Esophagus (tissue), 2 donors: ENCODE results near the gene LCMT2. TPM values are rescaled to one million over a fixed set of nuclear protein-coding genes. Genes with fewer than 3 reads are reported as not detected.
A peak's percentile ranks its signal among the peaks of the same experiment; 100 is the strongest.

ENCODE experiments used
- H3K27ac ChIP-seq, 2 donors: one replicate each; pipeline ENCODE4 v1.5.1; 2013; ENCODE audit warnings: low read depth in 2 of 2, mild to moderate bottlenecking in 2 of 2, inconsistent platforms in 1 of 2, low read length in 1 of 2, moderate library complexity in 1 of 2
- H3K27me3 ChIP-seq, 2 donors: one replicate each; pipeline ENCODE4 v1.6.1; 2013; ENCODE audit warnings: low read length in 2 of 2, control low read depth in 1 of 2, mild to moderate bottlenecking in 1 of 2; ENCODE audit not compliant: insufficient read depth in 2 of 2, control insufficient read depth in 1 of 2
- H3K36me3 ChIP-seq, 2 donors: one replicate each; pipeline ENCODE4 v1.6.1; 2013; ENCODE audit warnings: low read length in 1 of 2; ENCODE audit not compliant: control insufficient read depth in 2 of 2, insufficient read depth in 2 of 2
- H3K4me1 ChIP-seq, 2 donors: one replicate each; pipeline ENCODE4 v1.6.1; 2013; ENCODE audit warnings: low read length in 1 of 2; ENCODE audit not compliant: control insufficient read depth in 2 of 2, insufficient read depth in 2 of 2
- H3K4me3 ChIP-seq, 2 donors: one replicate each; pipeline ENCODE4 v1.5.1; 2013; ENCODE audit warnings: low read length in 2 of 2, mild to moderate bottlenecking in 2 of 2, low read depth in 1 of 2, moderate library complexity in 1 of 2
- H3K9me3 ChIP-seq, 2 donors: one replicate each; pipeline ENCODE4 v1.6.1; 2013; ENCODE audit warnings: mild to moderate bottlenecking in 2 of 2, low read depth in 1 of 2, low read length in 1 of 2, moderate library complexity in 1 of 2; ENCODE audit not compliant: control insufficient read depth in 2 of 2, insufficient read depth in 1 of 2
- WGBS, 2 donors: extraction: QIAGEN DNeasy Blood & Tissue Kit; methylation state at CpG; one replicate each; pipeline ENCODE4 v1.1.7; 2013; 5-methylcytosine and 5-hydroxymethylcytosine counted together
- polyA plus RNA-seq, 2 donors: library from polyadenylated mRNA; stranded (reverse); fragments of 200-250 nt; gene quantifications; one replicate each; pipeline ENCODE4 v1.2.3, GENCODE V29; 2013
- donor health status: healthy with polysubstance abuse.
- donor health status: Bipolar disorder and iron deficiency.

Gene LCMT2
- polyA plus RNA-seq, 2 donors: 5.0 to 5.5 TPM

DNA sequence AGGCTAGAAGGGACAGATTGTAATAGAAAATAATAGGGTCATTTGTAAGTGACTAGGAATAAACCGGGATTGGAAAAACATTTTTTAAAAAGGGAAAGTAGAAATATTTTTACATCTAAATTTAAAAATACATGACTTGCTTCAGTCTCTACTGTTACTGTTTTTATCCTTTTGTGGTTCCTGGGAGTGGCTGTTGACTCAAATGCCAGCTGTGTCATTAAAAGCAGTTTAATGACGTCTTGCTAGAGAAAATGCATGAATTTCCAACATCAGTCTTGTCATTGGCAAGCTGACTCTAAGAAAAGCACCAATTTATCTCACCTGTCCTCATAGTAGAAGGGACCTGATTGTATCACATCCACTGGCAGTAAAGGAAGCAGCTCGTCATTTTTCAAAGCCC is 16.7 kb upstream of the LCMT2 start:
- no peaks in the 10 kb centered on the region for H3K9me3 ChIP-seq
- no peak overlapping the region for H3K27ac ChIP-seq
- peaks cover 3% of the 10 kb centered on the region in 2 donors for H3K36me3 ChIP-seq
- 85 to 88% methylated on average over 3 of the region's 3 CpGs for WGBS, 2 donors
- no peak overlapping the region for H3K4me3 ChIP-seq
- no peaks in the 10 kb centered on the region for H3K4me1 ChIP-seq
- no peaks in the 10 kb centered on the region for H3K27me3 ChIP-seq

DNA sequence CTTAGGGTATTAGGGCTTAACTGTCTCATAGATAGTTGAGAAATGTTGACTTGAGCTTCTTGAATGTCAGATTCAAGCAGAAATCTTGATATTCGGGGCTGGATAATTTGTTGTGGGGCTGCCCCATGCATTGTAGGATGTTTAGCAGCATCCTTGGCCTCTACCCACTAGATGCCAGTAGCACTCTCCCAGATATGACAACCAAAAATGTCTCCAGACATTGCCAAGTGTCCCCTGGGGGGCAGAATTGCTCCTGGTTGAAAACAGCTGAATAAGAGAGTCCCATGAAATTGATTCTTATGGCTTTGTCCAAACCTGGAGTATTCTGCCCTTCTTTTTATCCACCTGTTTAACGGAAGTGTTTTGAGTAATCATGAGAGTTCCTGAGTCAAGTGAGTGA is 15.9 kb upstream of the LCMT2 start:
- Histone ChIP-seq H3K9me3 (no peaks in the 10 kb centered on the region), H3K27me3 (no peaks in the 10 kb centered on the region), H3K4me1 (no peaks in the 10 kb centered on the region), H3K4me3 (no peak overlapping the region), H3K27ac (no peak overlapping the region), H3K36me3 (peaks cover 3% of the 10 kb centered on the region in 2 donors)
- WGBS, 2 donors: 93 to 97% methylated on average over 2 of the region's 2 CpGs

GRCh38 chr15:43330780-43331087 is 361 bp upstream of the LCMT2 start:
- WGBS, 2 donors: 5 to 6% methylated on average over 7 of the region's 7 CpGs
- H3K4me3 ChIP-seq: peak overlapping the region; percentile 76 to 94
- H3K36me3 ChIP-seq: no peaks in the 10 kb centered on the region
- H3K9me3 ChIP-seq: no peaks in the 10 kb centered on the region
- no peaks in the 10 kb centered on the region for H3K27me3 ChIP-seq
- H3K27ac ChIP-seq: peak overlapping the region; percentile 96 to 97
- H3K4me1 ChIP-seq: peaks cover 4 to 10% of the 10 kb centered on the region in 2 donors

GRCh38 chr15:43329217-43329959 is 985 bp downstream of the LCMT2 start:
- Histone ChIP-seq H3K27me3 (no peaks in the 10 kb centered on the region), H3K4me3 (peak overlapping the region; percentile 76 to 94), H3K9me3 (no peaks in the 10 kb centered on the region), H3K36me3 (no peaks in the 10 kb centered on the region), H3K27ac (peak overlapping the region; percentile 96 to 97), H3K4me1 (peaks cover 4 to 10% of the 10 kb centered on the region in 2 donors)
- WGBS, 2 donors: 13% methylated on average over 38 of the region's 38 CpGs

DNA sequence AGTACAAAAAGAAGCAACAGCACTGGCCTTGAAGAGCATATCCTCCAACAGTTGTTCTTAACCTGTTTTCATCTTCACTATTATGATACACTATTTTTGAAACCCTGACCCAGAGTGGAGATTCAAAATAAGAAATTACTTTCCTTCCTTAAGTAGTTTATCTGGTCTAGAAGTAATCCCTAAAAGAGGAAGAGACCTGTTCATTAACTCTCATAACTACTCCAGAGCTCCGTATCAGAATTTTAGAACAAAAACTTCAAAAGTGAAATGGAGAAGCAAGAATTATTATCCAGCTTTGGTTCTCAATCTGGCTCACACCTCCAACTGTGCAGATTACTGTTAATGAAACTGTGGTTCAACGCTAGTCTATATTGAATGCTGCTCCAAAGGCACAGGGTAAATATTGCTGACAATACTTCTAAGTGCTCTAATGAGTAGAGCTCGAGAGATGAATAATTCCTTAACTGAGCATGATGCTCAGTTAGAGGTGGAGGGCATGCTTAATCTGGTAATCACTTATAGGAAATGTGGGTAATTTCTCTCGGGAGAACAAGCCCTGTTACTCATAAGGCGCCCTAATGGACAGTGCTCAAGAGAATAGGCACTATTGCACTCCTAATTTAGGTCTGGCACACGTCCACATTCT is 5.2 kb downstream of the LCMT2 start:
- no peak overlapping the region for H3K27ac ChIP-seq
- H3K4me3 ChIP-seq: no peak overlapping the region
- H3K36me3 ChIP-seq: no peaks in the 10 kb centered on the region
- 64 to 67% methylated on average over 6 of the region's 6 CpGs for WGBS, 2 donors
- H3K9me3 ChIP-seq: no peaks in the 10 kb centered on the region
- no peaks in the 10 kb centered on the region for H3K27me3 ChIP-seq
- H3K4me1 ChIP-seq: peaks cover 4 to 10% of the 10 kb centered on the region in 2 donors

DNA sequence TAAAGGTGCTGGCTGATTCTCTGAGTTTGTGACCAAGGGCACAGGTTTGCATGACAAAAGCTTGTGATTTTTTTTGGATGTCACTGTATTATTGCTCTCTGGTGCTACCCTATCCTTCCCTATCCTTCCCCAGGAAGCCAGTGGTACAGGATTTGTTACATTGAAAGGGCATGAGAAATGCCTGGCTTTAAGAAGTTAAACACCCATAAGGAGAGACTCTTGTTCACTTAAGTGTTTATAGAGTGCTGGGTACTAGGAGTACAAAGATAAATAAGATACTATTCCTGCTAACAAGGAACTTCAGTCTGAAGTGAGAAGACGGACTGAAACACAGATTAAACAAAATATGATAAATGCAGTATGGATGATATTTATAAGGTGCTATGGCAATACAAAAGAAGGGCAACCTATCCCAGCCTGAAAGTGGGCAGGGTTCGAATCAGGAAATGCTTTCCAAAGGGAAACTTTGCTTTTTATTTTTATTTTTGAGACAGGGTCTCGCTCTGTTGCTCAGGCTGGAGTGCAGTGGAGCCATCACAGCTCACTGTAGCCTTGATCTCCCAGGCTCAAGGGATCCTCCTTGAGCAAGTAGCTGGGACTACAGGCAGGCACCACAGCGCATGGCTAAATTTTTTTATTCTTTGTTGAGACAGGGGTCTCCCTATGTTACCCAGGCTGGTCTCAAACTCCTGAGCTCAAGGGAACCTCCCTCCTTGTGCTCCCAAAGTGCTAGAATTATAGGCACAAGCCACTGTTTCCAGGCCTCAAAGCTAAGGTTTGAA is 11.2 kb downstream of the LCMT2 start:
- Histone ChIP-seq H3K27ac (no peak overlapping the region), H3K27me3 (no peaks in the 10 kb centered on the region), H3K9me3 (no peaks in the 10 kb centered on the region), H3K4me1 (no peaks in the 10 kb centered on the region), H3K36me3 (no peaks in the 10 kb centered on the region), H3K4me3 (no peak overlapping the region)
- WGBS, 2 donors: 74 to 78% methylated on average over 4 of the region's 4 CpGs

GRCh38 chr15:43317566-43318184 is 12.7 kb downstream of the LCMT2 start:
- Histone ChIP-seq H3K4me3 (no peak overlapping the region), H3K9me3 (no peaks in the 10 kb centered on the region), H3K36me3 (no peaks in the 10 kb centered on the region), H3K4me1 (no peaks in the 10 kb centered on the region), H3K27ac (no peak overlapping the region), H3K27me3 (no peaks in the 10 kb centered on the region)
- WGBS, 2 donors: 69 to 80% methylated on average over 8 of the region's 8 CpGs

DNA sequence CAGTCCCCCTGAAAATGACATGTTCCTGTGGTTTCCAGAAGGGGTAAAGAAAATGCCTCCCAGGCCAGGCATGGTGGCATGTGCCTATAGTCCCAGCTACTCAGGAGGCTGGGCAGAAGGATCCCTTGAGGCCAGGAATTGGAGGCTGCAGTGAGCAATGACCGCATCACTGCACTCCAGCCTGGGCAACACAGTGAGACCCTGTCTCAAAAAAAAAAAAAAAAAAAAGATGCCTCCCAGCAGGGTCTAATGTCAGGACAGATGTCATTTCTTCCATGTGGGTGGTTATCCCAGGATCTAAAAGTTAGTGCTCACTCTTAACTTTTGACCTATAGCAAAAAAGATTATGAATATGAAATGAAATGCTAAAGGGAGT is 13.4 kb downstream of the LCMT2 start:
- 88 to 100% methylated on average over 1 of the region's 1 CpG for WGBS, 2 donors
- H3K9me3 ChIP-seq: no peaks in the 10 kb centered on the region
- H3K4me1 ChIP-seq: no peaks in the 10 kb centered on the region
- H3K27me3 ChIP-seq: no peaks in the 10 kb centered on the region
- H3K36me3 ChIP-seq: no peaks in the 10 kb centered on the region
- H3K4me3 ChIP-seq: no peak overlapping the region
- no peak overlapping the region for H3K27ac ChIP-seq

DNA sequence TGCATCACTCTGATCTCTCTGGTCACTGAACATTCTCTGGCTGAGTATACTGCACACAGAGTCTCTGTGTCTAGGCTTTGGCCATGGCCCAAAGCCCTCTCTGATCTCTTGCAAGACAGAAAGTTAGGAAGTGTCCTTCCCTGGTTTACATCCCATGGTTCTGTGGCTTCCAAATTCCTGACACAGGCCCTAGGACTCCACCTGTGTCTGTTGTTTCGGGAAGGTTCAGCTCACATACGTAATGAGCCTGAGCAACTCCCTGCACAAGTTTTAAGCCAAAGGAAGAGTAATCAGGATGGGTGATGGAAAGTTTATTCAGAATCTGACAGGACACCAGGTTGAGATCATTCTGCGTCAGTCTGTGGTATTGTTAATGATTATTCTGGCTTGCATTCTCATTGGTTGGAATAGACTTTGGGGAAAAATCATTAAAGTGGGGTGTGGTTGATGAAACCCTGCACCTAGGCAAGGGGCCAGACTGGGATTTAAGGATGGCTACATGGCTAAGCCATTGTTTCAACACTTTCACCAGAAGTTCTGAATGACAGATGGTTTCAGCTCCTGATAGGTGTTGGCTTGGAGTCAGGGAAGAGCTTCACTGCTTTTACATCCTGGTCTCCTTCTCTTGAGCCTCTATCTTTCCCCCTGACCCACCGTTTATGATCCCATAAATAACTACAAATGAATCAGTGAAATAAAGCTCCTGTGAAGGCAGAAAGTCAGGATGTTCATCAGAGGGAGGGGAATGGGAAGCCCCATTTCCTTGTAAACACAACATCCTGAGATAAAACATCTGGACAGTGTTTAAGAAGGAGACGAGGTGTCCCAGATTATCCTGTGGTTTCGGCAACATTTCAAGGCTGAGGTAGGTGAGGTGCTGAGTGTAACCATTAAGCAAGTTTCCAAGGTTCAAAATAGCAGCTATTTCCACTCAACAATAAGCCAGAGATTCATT is 14.1 kb downstream of the LCMT2 start:
- 51 to 55% methylated on average over 6 of the region's 6 CpGs for WGBS, 2 donors
- Histone ChIP-seq H3K27me3 (no peaks in the 10 kb centered on the region), H3K4me3 (no peak overlapping the region), H3K4me1 (no peaks in the 10 kb centered on the region), H3K36me3 (no peaks in the 10 kb centered on the region), H3K27ac (no peak overlapping the region), H3K9me3 (no peaks in the 10 kb centered on the region)
